GM19395 (cell line): ENCODE measurements around the gene THY1.
"Not testable (repeated sequence)": the region's sequence is repeated elsewhere in the genome, so short reads cannot be mapped to it uniquely, and the experiment has no call there.

Experiments
- ATAC-seq: cut with Tn5 transposase; IDR thresholded peaks from one replicate; pipeline ENCODE4 v1.9.1; 2021; ENCODE audit warnings: mild to moderate bottlenecking, moderate library complexity; ENCODE audit not compliant: unreplicated experiment

Gene THY1

DNA sequence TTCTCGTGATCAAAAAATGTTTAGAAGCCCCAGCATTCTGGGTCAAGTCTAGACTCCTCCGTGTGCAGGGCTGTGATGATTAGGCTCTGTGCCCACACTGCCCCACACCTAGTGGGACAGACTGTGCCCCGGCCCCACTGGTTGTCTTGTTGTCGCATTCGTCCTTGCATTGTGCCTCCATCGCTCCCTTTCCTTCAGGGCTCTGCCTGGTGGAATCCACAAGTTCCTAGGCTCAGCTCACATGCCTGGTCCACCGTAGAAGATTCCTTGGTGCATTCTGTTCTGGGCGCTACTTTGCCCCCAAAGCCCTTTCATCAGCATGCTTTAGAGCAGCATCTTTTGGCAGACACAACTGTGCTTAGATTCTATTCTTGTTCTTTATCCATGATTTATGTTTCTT lies 23.5 kb upstream of the THY1 start:
- ATAC-seq, result no peak

DNA sequence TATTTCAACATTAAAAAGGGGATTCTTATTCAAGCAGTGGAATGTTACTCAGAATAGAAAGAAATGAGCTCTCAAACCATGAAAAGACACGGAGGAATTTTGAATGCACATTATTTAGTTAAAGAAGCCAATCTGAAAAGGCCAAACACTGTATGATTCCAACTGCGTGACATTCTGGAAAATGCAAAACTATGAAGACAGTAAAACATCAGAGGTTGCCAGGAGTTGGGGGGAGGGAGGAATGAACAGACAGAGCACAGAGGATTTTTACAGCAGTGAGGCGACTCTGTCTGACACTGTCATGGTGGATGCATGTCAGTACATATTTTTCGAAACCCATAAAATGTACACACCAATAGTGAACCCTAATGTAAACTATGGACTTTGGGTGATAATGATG lies 22.9 kb upstream of the THY1 start:
- ATAC-seq, result no peak

- no peak for ATAC-seq
Observed at GRCh38 chr11:119445379-119445778, 22.4 kb upstream of the THY1 start.

DNA sequence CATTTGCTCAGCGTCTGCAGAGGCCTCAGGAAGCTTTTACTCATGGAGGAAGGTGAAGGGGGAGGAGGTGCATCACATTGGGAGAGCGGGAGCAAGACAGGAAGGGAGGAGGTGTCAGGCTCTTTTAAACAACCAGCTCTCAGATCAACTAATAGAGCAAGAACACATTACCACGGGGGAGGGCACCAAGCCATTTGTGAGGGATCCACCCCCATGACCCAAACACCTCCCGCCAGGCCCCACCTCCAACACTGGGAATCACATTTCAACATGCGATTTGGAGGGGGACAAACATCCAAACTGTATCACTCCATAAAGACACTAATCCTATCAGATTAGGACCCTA lies 18.9 kb upstream of the THY1 start:
- no peak for ATAC-seq

GRCh38 chr11:119438599-119438998 lies 15.6 kb upstream of the THY1 start:
- no peak for ATAC-seq

- not testable (repeated sequence) for ATAC-seq
Observed at GRCh38 chr11:119437521-119437920, 14.5 kb upstream of the THY1 start.

DNA sequence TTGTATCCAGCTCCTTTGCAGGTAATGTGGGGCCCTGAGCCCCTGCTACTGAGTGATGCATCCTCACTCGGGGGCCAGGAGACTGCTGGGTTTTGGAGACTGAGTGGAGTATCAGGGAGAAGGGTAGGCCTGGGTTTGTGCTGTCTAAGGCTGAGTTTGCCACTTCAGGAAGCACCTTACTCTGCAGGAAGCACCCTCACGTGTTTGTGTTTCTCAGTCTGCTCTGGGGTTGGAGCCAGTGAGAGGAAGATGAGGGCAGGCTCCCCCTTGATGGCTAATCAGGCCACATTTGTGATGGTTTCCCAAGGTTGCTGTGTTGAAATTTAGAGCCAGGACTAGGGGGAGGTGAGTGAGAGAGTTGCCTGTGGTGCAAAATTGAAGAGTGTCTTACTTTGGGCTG lies 13.7 kb upstream of the THY1 start:
- no peak for ATAC-seq

DNA sequence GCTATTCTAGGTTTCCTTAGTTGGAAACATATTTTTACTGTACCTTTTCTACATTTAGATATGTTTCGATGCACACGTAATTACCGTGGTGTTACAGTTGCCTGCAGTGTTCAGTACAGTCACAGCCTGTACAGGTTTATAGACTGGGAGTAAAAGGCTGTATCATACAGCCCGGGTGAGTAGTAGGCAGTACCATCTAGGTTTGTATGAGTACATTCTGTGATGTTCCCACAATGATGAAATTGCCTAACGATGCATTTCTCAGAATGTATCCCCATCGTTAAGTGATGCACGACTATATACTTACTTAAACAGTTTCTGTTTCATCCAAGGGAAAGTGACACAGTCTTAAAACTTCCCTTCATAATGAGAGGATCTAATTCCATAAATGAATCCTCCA lies 13.1 kb upstream of the THY1 start:
- ATAC-seq, result no peak

GRCh38 chr11:119434591-119435330 lies 11.8 kb upstream of the THY1 start:
- ATAC-seq, result no peak

DNA sequence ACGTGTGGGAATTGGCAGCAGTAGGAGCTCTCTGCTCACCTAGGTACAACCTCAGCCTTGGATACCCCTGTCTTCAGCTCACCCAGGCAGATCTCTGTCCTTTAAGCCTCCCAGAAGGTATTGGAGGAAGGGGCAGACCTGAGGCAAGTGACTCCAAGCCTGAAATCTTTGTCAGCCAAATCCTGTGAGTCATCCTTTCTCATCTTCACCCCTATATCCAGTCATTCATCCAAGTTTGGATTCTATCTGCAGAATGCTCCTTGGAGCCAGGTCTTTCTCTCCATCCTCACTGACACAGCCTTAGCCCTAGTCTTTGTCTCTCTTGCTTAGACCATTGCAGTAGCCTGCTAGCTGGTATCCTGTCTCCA lies 10.4 kb upstream of the THY1 start:
- ATAC-seq, result no peak

DNA sequence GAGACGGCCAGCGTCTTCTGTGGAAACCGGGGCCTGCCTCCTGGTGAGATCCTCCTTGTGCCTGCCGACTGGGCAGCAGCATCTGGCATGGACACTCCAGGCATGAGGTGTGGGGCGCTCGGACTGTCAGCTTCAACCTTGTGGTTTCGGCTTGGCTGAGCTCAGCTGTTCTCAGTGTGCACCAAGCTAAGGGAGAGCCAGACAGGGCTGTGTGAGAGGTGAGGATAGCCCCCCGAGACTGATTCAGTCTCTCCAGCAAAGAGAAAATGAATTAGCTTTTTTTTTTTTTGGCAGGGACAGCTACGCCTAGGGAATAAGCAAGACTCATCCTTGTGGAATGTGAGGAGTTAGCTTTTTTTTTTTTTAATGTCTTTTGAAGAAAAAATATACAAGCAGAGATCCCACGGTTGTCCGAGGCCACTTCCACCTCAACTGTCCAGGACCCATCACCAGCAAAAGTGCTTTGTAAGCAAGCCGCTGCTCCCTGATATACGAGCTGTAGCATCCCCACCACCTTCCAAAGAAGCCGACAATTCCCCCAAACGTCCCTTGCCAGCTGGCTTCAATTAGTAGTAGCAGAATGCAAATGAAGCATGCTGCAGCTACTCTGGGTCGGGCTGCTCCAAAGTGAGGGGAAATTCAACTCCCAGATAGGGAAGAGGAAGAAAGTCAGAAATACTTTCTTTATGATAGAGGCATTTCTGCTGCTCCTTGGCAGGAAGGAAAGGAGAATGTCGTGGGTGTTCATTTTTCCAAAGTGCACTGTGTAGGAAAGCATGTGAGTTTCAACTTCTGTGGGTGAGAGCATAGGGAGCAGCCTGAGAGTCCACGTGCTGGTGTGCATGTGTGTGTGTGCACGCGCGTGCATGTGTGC lies 9.7 kb upstream of the THY1 start:
- ATAC-seq, result no peak

GRCh38 chr11:119431523-119431922 lies 8.6 kb upstream of the THY1 start:
- ATAC-seq, result no peak

DNA sequence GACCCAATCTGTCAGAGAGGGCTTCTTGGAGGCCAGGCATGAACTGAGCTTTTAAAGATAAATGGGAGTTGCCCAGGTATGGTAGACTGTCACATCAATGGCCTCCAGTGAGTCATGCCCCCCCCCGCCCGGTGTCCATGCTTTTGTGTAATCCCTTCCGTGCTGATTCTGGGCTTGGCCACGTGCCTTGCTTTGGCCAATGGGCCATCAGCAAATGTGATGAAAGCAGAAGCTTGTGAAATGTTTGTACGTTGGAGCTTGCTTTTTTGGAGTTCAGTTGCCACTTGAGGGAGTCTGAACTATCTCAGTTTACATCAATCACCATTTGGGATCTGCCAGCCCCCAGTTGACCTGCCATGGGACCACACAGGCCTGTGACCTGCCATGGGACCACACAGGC lies 4.3 kb upstream of the THY1 start:
- no peak for ATAC-seq

DNA sequence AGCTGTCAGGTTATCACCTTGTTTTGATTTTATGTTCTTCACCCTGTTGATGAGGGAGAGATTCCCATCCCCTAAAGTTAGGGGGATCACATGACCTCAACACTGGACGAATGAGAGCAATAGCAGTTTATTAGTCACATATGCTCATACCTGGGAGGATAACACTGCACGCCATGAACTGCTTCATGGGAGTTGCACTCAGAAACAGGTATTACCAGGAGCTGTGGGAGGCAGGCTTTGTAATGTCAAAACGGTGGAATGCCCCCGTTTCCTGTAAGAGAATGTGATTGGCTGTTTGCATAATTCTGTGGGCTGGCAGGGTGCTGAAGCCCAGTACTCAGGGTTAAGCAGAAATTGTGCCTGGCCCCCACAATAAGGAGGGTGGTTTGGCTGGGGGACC lies 3.2 kb upstream of the THY1 start:
- ATAC-seq, result no peak

- ATAC-seq, result no peak
Observed at GRCh38 chr11:119424775-119425174, 1.8 kb upstream of the THY1 start.

DNA sequence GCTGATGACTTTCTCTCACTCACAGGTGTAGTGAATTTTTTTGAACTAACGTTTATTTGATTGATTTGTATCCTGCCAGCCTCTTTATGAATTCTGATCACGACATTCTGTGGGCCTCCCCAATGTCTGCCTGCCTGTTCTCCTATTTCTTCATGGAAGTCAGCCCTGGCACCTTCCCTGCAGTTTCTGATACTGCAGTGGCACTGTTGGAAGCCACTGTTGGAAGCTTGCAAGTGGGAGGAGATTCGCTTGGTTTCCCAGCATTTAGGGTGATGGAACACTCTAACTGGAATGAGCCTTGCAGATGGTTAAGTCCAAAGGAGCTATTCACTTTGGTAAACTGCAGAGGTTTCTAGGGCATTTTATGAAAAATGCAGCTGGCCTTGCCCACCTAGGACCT lies 1.3 kb upstream of the THY1 start:
- no peak for ATAC-seq

DNA sequence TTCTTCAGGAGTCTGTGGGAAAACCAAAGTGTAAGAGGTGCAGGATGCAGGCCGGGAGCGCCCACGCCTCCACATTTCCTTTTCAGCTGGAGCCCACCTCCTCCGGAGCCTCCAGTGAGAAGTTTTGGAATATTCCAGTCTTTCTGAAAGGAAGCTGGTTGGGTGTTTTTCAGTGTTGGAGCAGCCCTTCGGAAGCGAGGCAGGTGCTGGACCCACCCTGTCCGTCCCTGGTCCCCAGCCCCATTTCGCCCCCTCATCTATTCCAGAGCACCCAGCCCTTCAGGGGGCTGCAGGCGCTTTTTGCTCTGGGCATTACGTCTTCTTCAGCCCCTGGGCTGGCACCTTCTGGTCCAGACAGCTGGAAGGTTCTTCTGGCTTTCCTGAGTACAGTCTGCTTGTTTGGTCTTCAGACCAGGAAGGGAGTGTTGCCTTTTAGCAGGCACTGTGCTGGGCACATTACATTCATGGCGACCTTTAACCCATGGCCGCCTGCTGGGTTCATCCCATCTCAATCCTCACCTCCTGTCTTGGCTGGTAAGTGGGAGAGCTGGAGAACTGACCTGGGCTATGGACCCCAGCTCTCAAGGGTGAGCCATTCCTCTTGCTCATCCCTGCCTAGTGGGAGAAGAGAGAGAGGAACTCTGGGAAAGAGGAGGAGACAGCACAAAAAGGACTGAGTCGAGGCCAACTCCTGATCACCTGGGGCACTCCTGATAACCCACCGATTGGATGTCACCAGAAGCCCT lies 710 bp upstream of the THY1 start:
- ATAC-seq, result no peak

GRCh38 chr11:119421941-119422808 lies 797 bp downstream of the THY1 start:
- no peak for ATAC-seq

GRCh38 chr11:119421351-119421750 lies 1.6 kb downstream of the THY1 start:
- ATAC-seq, result no peak

GRCh38 chr11:119420631-119421030 lies 2.3 kb downstream of the THY1 start:
- ATAC-seq, result no peak
